Stimulated activated CD8-positive, alpha-beta memory T cell treated with anti-CD3 and anti-CD28 coated beads, Interleukin-7, amount 100 ng/mL, for 48 hours (primary cell): ENCODE measurements around the gene NTF4.
A peak's percentile ranks its signal among the peaks of the same experiment; 100 is the strongest.
"Not testable (repeated sequence)": the region's sequence is repeated elsewhere in the genome, so short reads cannot be mapped to it uniquely, and the experiment has no call there.

ENCODE experiments used
- DNase-seq, 2 donors: peaks; one replicate each; pipeline ENCODE4 v3.0.0-alpha.2; 2020; ENCODE audit warnings: low read depth in 1 of 2; ENCODE audit errors: extremely low read depth in 1 of 2

NTF4 gene

GRCh38 chr19:49057636-49058234 is 6.9 kb downstream of the NTF4 start, which contains the start of gene CGB7:
CGB7 (minus strand) TSS chr19:49057749; CDS start chr19:49055375, 2,374 bp downstream.
- DNase-seq, result no peak

- not testable (repeated sequence) for DNase-seq
These were observed 7.6 kb downstream of the NTF4 start for GRCh38 chr19:49056902-49057596.

- no peak for DNase-seq
These were observed 8.3 kb downstream of the NTF4 start for GRCh38 chr19:49056101-49056901.

- DNase-seq, result not testable (repeated sequence)
These were observed 14.1 kb downstream of the NTF4 start for GRCh38 chr19:49050376-49051033.

- DNase-seq, result not testable (repeated sequence)
These were observed 14.8 kb downstream of the NTF4 start for GRCh38 chr19:49049834-49050233.

- not testable (repeated sequence) for DNase-seq
These were observed 15.6 kb downstream of the NTF4 start, which contains the start of gene CGB8 for GRCh38 chr19:49049011-49049410. CGB8 (minus strand) TSS chr19:49049111; CDS start chr19:49048739, 372 bp downstream.

- not testable (repeated sequence) for DNase-seq
These were observed 21.1 kb downstream of the NTF4 start, which contains the start of gene CGB5 for GRCh38 chr19:49043548-49043947. CGB5 (plus strand) TSS chr19:49043848; CDS start chr19:49044210, 362 bp downstream.

- DNase-seq, result not testable (repeated sequence)
These were observed 22.0 kb downstream of the NTF4 start for GRCh38 chr19:49042666-49043065.

GRCh38 chr19:49042177-49042576 is 22.4 kb downstream of the NTF4 start:
- no peak for DNase-seq

GRCh38 chr19:49039736-49040135 is 24.9 kb downstream of the NTF4 start:
- DNase-seq, result not testable (repeated sequence)

- DNase-seq, result not testable (repeated sequence)
These were observed 25.9 kb downstream of the NTF4 start for GRCh38 chr19:49038557-49039276.

- DNase-seq, result not testable (repeated sequence)
These were observed 26.5 kb downstream of the NTF4 start for GRCh38 chr19:49038111-49038510.

GRCh38 chr19:49036815-49037214 is 27.8 kb downstream of the NTF4 start, which contains the start of gene CGB1:
CGB1 (minus strand) TSS chr19:49036895; CDS start chr19:49036711, 184 bp downstream.
- DNase-seq, result peak; percentile 46 to 57

GRCh38 chr19:49031642-49032301 is 32.8 kb downstream of the NTF4 start, which contains the start of gene CGB2:
CGB2 (plus strand) TSS chr19:49031890; CDS start chr19:49032096, 206 bp downstream.
- peak; percentile 74 to 83 for DNase-seq

- DNase-seq, result not testable (repeated sequence)
These were observed 34.3 kb downstream of the NTF4 start for GRCh38 chr19:49030323-49030722.

- not testable (repeated sequence) for DNase-seq
These were observed 34.9 kb downstream of the NTF4 start for GRCh38 chr19:49029749-49030148.

- not testable (repeated sequence) for DNase-seq
These were observed 35.9 kb downstream of the NTF4 start for GRCh38 chr19:49028686-49029085.

- not testable (repeated sequence) for DNase-seq
These were observed 39.0 kb downstream of the NTF4 start for GRCh38 chr19:49025599-49025998.

GRCh38 chr19:49025088-49025487 is 39.5 kb downstream of the NTF4 start:
- not testable (repeated sequence) for DNase-seq
